Measurements from ENCODE around the gene AMOTL1.

The AMOTL1 gene

DNA sequence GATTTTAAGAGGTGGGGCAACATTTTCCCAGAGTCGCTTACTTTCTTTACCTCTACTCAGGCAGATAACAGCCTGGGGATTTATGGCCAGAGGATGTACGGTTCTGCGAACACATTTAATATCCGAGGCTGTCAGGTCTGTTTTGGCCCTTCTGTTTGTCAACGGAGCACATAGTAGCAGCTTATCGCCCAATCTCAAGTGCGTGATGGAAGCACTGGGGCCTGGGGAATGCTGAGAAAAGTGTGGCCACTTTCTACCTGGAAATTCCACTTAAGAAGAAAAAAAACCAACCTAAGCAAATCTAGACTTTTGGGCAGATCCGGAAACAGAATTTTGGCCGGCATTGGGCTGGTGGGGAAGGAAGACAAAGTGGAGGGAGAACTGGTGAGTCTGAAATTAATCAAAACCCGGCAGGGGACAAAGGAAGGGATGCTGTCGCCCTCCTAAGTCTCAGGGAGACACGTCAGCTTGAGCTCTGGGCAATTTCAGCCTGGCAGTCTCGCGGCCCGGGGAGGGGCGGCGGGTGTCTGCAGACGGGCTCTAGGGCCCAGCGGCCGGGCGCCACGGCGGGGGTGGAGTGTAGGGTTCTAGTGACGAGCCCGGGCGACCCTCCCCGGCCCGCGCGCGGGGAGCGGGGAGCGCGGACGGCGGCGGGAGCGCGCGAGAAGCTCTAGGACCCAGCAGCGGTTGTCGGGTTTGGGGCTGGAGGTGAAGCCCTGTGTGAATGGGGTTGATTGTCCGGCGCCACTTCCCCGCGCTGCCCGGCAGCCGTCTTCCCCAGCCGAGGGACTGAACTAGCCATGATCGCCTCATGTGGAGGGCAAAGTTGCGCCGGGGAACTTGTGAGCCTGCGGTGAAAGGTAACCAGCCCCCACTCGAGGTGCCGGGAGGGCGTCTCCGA is at the start of gene AMOTL1:
TSS of gene AMOTL1 (plus strand) at position 656 of the 901 bp plus-strand sequence. CDS start at position 812, 156 bp downstream.
- DNase-seq (ENCODE audit: low spot score) = peak; percentile 70

- no peak for DNase-seq (ENCODE audit: low spot score)
Observed at GRCh38 chr11:94719876-94720275, 48.3 kb upstream of the AMOTL1 start.

DNA sequence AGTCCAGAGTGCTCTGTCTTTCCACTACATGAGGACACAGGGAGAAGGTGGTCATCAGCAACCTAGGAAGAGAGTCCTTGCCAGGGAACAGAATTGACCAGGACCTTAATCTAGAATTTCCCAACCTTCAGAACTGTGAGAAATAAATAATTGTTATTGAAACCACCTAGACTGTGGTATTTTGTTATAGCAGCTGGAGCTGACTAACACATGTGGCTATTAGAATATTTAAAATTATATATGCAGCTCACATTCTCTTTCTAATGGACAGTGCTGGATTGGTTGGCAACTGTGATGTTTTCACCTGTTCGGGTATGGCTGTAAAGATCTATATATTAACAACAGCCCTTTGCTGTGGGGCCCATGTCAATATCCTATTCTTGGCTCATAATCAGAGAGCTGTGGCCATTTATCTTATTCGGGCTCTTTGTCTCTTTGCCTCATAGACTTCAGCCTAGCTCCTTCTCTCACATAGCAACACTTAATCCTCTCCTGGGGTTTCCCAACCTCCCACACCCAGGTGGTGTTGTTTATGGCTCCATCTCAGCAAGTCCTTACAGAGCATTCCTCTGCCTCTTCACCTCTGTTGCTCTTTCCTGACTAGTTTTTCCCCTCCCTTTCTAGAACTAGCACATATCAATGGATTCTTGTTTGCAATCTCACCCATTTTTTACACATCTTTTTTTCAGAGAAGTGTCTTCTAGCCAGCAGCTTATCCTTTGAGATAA is 46.4 kb upstream of the AMOTL1 start:
- no peak for DNase-seq (ENCODE audit: low spot score)

DNA sequence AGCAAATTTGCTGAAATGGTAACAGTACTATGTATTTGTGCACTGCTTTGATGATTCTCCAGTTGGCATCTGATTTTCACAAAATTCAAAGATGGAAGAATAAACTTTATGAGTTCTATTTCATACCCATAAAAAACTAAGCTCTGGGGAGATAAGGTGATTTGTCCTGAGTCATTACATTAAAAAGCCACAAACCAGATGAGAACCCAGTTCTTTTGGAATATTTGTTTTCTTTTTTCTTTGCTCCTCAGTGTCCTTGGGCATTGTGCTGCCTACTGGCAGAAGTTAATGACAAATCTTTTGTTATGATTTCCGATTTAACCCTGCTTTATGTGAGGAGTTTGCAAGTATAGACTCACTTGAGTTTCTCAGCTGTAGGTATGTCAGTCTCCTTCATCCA is 45.4 kb upstream of the AMOTL1 start:
- DNase-seq (ENCODE audit: low spot score) = no peak

- DNase-seq (ENCODE audit: low spot score) = no peak
Observed at GRCh38 chr11:94725097-94725496, 43.1 kb upstream of the AMOTL1 start.

- no peak for DNase-seq (ENCODE audit: low spot score)
Observed at GRCh38 chr11:94727819-94728218, 40.3 kb upstream of the AMOTL1 start.

DNA sequence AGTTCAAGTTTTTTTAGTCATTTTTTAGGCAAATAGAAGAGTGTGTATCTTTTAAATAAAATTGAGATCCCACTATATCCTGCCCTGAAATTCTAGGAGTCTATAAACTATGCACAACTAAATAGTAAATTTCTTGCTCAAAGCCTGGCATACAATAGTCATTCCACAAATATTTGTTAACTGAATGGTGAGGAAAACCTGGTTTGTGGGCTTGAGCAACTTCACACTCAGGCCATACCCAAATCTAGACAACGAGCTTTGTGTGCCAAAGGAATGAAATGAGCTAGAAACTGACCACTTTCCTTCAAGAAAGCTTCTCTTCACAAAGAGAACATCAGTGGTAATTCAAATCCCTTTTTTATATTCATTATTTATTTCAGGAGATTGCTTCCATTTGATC is 39.6 kb upstream of the AMOTL1 start:
- no peak for DNase-seq (ENCODE audit: low spot score)

GRCh38 chr11:94728966-94729751 is 39.0 kb upstream of the AMOTL1 start:
- DNase-seq (ENCODE audit: low spot score) = no peak

DNA sequence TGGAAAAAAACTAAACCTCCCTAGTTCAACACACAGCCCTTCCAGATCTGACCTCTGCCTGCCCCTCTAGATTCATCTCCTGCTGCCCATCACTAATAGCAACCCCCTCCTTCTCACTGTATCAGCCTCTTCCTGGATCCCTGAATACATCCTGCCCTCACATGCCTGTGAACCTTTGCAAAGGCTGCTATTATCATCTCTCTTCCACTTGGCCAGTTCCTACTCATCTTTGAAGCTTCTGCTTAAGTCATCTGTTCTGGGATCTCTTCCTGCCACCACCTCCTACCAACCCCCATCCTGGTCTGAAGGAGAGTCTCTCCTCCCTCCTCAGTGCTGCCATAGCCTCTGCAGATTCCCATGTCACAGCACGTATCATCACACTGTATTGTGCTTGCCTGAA is 38.0 kb upstream of the AMOTL1 start:
- no peak for DNase-seq (ENCODE audit: low spot score)

GRCh38 chr11:94731880-94732601 is 36.1 kb upstream of the AMOTL1 start:
- no peak for DNase-seq (ENCODE audit: low spot score)

DNA sequence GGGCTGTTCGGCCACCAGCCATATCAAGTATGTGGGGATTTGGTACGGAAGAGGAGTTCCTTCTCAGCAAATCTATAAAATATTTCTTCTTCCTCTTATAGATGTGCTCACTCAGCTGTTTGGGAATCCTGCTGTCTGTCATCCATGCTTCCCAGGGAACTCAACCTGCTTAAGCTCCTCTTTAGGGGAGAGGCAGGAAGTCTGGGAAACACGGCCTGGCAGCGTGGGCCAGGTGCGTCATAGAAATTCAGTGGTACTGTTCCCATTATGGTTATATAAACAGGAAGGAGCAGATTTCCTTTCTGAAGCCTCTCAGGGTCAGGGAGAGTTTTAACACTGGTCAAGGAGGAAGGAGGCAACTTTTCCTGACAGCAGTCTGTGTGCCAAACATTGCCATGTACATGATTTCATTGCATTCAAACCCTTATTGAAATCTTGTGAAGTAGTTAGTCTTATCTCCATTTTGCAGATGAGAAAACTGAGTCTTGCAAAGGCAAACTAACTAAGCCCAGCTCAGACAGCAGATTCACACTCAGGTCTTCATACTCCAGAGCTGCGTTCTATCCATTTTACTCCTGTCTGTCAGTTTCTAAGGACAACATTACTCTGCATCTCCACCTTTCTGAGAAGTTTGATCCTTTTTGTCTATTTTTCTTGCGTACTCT is 35.4 kb upstream of the AMOTL1 start:
- DNase-seq (ENCODE audit: low spot score) = no peak

DNA sequence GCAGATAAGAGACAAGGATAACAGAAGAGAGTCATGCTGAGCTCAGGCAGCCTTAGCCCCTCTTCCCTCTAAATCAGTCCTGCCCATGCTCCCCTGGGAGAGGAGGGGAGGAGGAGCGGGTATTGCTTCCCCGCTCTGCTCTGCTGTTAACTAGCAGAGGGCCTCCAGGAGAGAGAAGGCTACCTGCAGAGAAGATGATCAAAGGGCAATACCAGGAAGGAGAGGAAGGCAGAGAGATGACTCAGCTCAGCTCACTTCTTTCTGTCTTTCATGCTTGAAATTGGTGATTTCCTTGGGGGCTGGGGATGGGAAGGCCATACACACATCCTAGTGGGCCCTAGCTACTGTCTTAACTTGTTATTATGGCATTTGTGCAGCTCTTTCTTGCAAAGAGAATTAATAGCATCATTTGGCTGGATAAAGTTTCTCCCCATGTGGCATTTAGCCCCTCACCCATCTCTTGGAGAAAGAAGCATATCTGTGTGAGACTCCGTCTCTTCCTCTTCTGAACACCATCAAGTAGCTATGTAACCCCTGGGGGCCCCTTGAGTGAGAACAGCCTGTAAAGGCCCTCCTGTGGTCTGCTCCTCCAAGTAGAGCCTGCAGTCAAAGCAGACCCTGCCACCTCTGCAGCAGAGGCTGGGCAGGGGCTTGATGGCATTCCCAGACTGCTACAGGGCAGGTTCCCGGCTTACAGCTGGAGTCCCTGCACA is 33.4 kb upstream of the AMOTL1 start:
- no peak for DNase-seq (ENCODE audit: low spot score)

DNA sequence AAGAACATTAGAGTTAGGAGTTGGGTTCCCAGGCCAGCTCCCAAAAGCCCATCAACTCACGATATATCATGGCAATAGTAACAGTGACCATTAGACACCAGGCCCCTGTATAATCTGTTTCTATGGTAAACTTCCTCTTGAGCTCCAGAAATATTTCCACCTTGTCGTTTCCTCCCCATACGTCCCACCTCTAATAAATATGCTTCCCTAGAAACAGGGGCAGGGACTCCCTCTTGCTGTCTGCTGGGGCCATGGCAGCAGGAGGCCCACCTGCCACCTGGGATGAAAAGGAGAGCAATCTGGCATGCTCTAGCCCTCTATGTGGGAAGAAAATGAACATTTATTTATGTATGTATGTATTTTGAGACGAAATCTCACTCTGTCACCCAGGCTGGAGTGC is 32.2 kb upstream of the AMOTL1 start:
- no peak for DNase-seq (ENCODE audit: low spot score)

- no peak for DNase-seq (ENCODE audit: low spot score)
Observed at GRCh38 chr11:94737171-94737611, 31.0 kb upstream of the AMOTL1 start.

DNA sequence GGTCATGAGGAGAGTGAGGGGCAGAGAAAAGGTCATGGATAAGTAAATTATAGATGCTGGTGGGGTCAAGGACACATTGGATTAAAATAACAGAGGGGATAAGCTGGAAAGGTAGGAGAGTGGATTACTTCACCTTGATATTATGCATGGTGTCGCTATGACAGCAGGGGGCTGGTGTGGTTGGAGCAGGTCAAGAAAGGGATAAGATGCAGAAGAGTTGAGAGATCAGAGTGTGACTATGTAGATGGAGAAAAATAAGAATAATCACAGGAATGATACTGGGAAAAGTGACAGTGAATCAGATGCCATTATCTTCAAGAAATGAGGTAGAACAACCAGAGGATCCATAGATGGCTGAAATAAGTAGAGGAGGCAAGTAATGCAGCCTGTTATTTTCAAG is 29.4 kb upstream of the AMOTL1 start:
- no peak for DNase-seq (ENCODE audit: low spot score)

DNA sequence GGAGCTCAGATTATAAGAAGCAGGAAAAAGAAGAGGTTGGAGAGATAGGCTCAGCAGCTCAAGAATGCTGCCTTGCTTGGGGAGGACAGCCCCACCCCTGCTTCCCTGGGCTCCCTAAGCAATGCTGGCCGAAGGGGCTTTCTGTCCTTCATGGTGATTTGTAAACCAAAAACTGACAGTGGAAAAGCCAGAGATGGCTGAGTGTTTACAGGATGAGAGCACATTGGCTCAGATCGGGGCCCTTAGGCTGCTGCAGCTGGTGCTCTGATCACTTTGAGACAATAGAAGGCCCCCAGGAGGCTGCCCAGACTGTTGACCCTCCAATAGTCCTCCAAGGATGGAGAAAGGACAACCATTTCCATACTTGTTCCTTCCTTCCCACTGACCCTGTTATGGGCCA is 28.8 kb upstream of the AMOTL1 start:
- no peak for DNase-seq (ENCODE audit: low spot score)

DNA sequence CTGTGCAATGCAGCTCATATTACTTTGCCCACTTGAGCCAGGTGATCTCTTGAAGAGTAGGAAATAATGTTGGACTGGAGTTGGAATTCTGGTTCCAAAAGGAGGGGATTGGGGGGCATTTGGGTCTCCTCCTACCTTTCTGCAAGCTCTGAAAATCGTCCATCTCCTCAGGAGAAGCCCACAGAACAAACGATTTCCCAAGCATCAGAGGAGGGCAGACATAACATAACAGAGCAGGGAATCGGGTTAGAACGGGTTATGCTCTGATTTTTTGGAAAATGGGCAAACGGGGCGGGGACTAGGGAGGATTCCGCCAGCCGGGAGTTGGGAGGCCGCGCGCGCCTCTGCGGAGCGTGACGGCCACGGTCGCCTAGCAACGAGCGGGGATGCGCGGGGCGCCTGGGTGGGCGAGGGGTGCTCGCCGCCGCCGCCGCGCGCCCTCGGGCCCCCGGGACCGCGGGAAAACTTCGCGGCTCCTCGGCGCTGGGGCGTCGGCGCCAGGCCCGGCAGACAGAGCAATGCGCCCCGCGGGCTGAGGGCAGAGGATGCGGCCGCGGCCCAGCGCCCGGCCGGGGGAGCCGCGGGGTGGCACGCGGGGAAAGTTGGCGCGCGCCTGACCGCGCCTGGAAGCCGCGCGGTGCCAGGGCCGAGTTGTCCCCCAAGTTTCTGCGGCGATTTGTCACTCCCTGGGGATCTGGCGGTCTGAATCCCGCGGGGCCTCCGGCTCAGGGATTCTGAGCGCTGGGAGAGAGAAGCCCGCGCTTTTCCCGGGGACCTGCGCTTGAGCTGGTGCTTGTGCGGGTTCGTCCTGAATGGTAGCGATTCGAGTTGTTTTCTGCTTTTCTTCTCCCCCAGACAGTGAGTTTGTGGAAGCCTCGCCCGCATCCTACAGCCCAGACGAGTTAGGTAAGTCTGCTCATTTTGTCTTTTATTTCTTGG is 27.8 kb upstream of the AMOTL1 start:
- DNase-seq (ENCODE audit: low spot score) = peak; percentile 23

DNA sequence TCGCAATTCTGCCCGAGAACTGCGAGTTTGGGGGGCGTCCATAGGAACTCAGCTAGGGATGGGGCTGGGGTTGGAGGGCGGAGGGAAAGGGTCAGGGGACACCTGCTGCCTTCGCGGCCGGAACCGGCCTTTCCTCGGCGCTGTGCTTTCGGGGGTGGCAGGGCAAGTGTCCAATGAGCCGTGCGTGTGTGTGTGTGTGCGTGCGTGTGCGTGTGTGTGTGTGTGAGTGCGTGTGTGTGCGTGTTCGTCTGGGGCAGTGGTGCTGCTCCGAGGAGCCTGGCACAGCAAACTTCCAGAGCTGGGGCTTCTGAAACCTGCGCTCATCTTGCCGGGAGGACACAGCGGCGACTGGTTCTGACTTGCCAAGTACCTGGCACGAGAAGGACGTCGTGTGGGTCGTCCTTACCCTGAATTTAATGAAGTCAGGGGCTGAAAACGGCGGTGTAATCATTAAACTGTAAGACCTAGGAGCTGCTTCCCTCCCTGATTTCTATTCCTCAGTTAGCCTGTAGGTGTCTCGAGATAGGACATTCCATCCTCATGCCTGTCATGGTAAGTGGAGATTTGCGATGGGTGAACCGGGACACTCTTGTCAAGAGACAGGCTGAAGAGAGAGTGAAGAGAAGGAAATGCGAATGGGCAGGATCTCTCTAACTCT is 27.0 kb upstream of the AMOTL1 start:
- peak; percentile 12 for DNase-seq (ENCODE audit: low spot score)

GRCh38 chr11:94742665-94743064 is 25.5 kb upstream of the AMOTL1 start:
- no peak for DNase-seq (ENCODE audit: low spot score)

All from putamen (tissue), 1 donor.